Measurements from ENCODE around the gene MYO9B.
"Not testable (repeated sequence)": the region's sequence is repeated elsewhere in the genome, so short reads cannot be mapped to it uniquely, and the experiment has no call there.

MYO9B gene

DNA sequence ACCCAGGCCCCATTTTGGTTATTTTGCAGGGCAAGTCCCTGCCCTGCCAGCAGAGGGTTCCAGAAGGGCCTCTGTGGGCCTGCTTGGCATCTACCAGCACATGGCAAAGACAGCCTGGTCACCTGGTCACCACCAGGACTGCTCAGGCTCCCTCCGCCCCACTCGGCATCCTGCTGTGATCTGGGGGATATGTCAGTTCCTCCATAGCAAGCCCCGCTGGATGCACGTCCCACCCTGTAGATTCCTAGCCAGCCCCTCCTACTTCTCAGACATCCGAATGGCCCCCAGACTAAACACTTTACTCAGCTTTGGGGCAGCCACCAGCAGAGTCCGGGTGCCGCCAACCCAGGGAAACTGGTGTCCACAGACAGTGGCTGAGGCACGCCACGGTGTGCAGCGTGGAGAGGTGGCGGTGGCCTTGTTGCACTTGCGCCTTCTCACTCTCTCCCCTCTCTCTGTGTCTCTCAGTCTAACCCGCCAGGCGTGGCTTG is 107.7 kb downstream of the MYO9B start:
- in situ Hi-C loops (cut with HindIII; ENCODE audit: low sequenced_read_pairs) = no loop called here
- TF ChIP-seq, protein P1, sequence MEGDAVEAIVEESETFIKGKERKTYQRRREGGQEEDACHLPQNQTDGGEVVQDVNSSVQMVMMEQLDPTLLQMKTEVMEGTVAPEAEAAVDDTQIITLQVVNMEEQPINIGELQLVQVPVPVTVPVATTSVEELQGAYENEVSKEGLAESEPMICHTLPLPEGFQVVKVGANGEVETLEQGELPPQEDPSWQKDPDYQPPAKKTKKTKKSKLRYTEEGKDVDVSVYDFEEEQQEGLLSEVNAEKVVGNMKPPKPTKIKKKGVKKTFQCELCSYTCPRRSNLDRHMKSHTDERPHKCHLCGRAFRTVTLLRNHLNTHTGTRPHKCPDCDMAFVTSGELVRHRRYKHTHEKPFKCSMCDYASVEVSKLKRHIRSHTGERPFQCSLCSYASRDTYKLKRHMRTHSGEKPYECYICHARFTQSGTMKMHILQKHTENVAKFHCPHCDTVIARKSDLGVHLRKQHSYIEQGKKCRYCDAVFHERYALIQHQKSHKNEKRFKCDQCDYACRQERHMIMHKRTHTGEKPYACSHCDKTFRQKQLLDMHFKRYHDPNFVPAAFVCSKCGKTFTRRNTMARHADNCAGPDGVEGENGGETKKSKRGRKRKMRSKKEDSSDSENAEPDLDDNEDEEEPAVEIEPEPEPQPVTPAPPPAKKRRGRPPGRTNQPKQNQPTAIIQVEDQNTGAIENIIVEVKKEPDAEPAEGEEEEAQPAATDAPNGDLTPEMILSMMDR (IDR thresholded peaks at IDR 0.05; ENCODE audit: low read depth, low read length) = no peak
- no peak overlapping the region for H3K4me3 ChIP-seq (ENCODE audit: low read depth, low read length)
- DNase-seq (ENCODE audit: low read depth, low spot score) = no peak

GRCh38 chr19:17183858-17184321 is 108.3 kb downstream of the MYO9B start:
- H3K4me3 ChIP-seq (ENCODE audit: low read depth, low read length) = no peak overlapping the region
- in situ Hi-C loops (cut with HindIII; ENCODE audit: low sequenced_read_pairs) = no loop called here
- DNase-seq (ENCODE audit: low read depth, low spot score) = no peak
- TF ChIP-seq, protein P1 (IDR thresholded peaks at IDR 0.05; ENCODE audit: low read depth, low read length) = no peak

DNA sequence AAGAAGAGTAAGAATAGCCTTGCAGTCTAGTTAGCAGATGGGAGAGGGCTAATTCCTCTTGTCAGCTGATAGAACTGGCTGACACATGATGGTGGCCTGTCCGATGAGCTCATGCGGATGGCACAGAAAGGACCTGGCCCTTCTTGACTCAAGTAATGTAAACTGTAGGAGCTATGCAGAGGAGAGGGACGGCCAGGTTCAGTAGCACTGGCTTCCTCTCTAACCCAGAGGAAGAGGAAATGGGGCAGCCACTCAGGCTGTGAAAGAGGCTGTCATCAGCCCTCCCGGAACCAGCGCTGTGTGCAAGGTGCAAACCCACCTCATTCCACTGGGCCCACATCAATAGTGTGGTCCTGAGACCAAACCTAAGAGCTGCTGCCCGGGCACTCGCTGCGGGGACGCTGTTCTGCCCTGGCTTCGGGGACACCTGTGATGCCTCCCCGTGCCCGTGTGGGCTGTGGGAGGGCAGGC is 108.8 kb downstream of the MYO9B start:
- TF ChIP-seq, protein P1 (IDR thresholded peaks at IDR 0.05; ENCODE audit: low read depth, low read length) = no peak
- no peak for DNase-seq (ENCODE audit: low read depth, low spot score)
- H3K4me3 ChIP-seq (ENCODE audit: low read depth, low read length) = no peak overlapping the region
- in situ Hi-C loops (cut with HindIII; ENCODE audit: low sequenced_read_pairs) = no loop called here

- no peak for DNase-seq (ENCODE audit: low read depth, low spot score)
- in situ Hi-C loops (cut with HindIII; ENCODE audit: low sequenced_read_pairs) = no loop called here
- TF ChIP-seq, protein P1 (IDR thresholded peaks at IDR 0.05; ENCODE audit: low read depth, low read length) = no peak
- no peak overlapping the region for H3K4me3 ChIP-seq (ENCODE audit: low read depth, low read length)
Observed at GRCh38 chr19:17185590-17185989, 110.0 kb downstream of the MYO9B start.

- DNase-seq (ENCODE audit: low read depth, low spot score); H3K4me3 ChIP-seq (ENCODE audit: low read depth, low read length); in situ Hi-C loops (cut with HindIII; ENCODE audit: low sequenced_read_pairs): not testable (repeated sequence)
Observed at GRCh38 chr19:17191736-17192135, 116.2 kb downstream of the MYO9B start.

DNA sequence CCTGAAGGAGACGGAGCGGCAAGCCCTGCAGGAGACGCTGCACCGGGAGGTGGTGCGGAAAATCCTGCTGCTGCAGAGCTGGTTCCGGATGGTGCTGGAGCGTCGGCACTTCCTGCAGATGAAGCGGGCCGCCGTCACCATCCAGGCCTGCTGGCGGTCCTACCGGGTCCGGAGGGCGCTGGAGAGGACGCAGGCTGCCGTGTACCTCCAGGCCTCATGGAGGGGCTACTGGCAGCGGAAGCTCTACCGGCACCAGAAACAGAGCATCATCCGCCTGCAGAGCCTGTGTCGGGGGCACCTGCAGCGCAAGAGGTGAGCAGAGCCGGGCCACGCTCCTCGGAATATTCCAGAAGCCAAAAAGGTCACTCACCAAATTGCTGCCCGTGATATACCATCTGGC is 117.2 kb downstream of the MYO9B start:
- in situ Hi-C loops (cut with HindIII; ENCODE audit: low sequenced_read_pairs) = no loop called here
- TF ChIP-seq, protein P1 (IDR thresholded peaks at IDR 0.05; ENCODE audit: low read depth, low read length) = no peak
- H3K4me3 ChIP-seq (ENCODE audit: low read depth, low read length) = no peak overlapping the region
- no peak for DNase-seq (ENCODE audit: low read depth, low spot score)

GRCh38 chr19:17194608-17195007 is 119.0 kb downstream of the MYO9B start:
- no peak for DNase-seq (ENCODE audit: low read depth, low spot score)
- TF ChIP-seq, protein P1 (IDR thresholded peaks at IDR 0.05; ENCODE audit: low read depth, low read length) = no peak
- no peak overlapping the region for H3K4me3 ChIP-seq (ENCODE audit: low read depth, low read length)
- in situ Hi-C loops (cut with HindIII; ENCODE audit: low sequenced_read_pairs) = no loop called here
